Ectodermal cell (in vitro differentiated cells): ENCODE data around the gene ATXN1.

ENCODE experiments used
- H3K27ac ChIP-seq: 2 replicates; pipeline ENCODE4 v1.7.0; 2013; ENCODE audit warnings: mild to moderate bottlenecking, low read depth, low read length; ENCODE audit not compliant: insufficient read depth, poor library complexity, severe bottlenecking
- H3K27me3 ChIP-seq: 2 replicates; pipeline ENCODE4 v1.7.0; 2013; ENCODE audit warnings: mild to moderate bottlenecking, low read length; ENCODE audit not compliant: insufficient read depth, control insufficient read depth, poor library complexity, severe bottlenecking
- H3K36me3 ChIP-seq: one replicate; pipeline ENCODE4 v1.7.0; 2013; ENCODE audit warnings: low read length; ENCODE audit not compliant: control insufficient read depth, insufficient read depth
- H3K4me1 ChIP-seq: one replicate; pipeline ENCODE4 v1.7.0; 2013; ENCODE audit warnings: low read length; ENCODE audit not compliant: control insufficient read depth, insufficient read depth
- H3K4me3 ChIP-seq: 2 replicates; pipeline ENCODE4 v1.7.0; 2013; ENCODE audit warnings: low read depth, low read length, control low read depth; ENCODE audit not compliant: insufficient read depth
- H3K9me3 ChIP-seq: 2 replicates; pipeline ENCODE4 v1.7.0; 2013; ENCODE audit warnings: mild to moderate bottlenecking, low read length, moderate library complexity; ENCODE audit not compliant: control insufficient read depth
- WGBS, 2 experiments: methylation state at CpG; one replicate each; pipeline ENCODE4 v1.1.7; 2013; ENCODE audit warnings: missing lambda C conversion rate in 2 of 2; 5-methylcytosine and 5-hydroxymethylcytosine counted together

Gene ATXN1

GRCh38 chr6:16334671-16335070, 426.6 kb downstream of the ATXN1 start:
- Histone ChIP-seq H3K27me3 (no peaks in the 10 kb centered on the region), H3K27ac (no peak overlapping the region), H3K9me3 (no peaks in the 10 kb centered on the region), H3K36me3 (no peaks in the 10 kb centered on the region), H3K4me1 (peaks cover 6% of the 10 kb centered on the region), H3K4me3 (no peak overlapping the region)
- 91 to 93% methylated on average over 3 of the region's 3 CpGs for WGBS, 2 experiments

- no peak overlapping the region for H3K27ac ChIP-seq
- H3K4me3 ChIP-seq = no peak overlapping the region
- no peaks in the 10 kb centered on the region for H3K36me3 ChIP-seq
- H3K9me3 ChIP-seq = no peaks in the 10 kb centered on the region
- no peaks in the 10 kb centered on the region for H3K27me3 ChIP-seq
- H3K4me1 ChIP-seq = peaks cover 6% of the 10 kb centered on the region
- WGBS, 2 experiments = 92 to 95% methylated on average over 3 of the region's 3 CpGs
Observed at GRCh38 chr6:16333580-16333979, 427.7 kb downstream of the ATXN1 start.

DNA sequence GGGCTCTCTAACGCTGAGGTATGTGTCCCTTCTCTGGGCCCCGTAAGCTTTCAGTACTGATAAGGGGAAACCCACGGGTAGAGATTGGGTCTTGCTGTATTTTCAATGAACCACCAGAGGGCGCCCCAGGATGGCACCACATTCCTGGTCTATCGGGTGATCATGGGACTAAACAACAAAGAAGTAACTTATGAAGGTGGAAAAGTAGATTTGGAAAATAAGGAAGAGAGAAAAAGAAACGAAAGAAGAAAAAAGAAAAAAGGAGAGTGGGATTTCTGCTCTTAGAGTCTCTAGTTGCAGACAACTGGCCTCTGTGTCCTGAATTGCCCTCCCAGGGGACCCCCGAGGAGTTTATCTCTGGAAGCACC, 429.1 kb downstream of the ATXN1 start:
- Histone ChIP-seq H3K36me3 (no peaks in the 10 kb centered on the region), H3K27me3 (no peaks in the 10 kb centered on the region), H3K4me3 (no peak overlapping the region), H3K4me1 (peaks cover 6% of the 10 kb centered on the region), H3K9me3 (no peaks in the 10 kb centered on the region), H3K27ac (no peak overlapping the region)
- 12 to 16% methylated on average over 7 of the region's 7 CpGs for WGBS, 2 experiments

DNA sequence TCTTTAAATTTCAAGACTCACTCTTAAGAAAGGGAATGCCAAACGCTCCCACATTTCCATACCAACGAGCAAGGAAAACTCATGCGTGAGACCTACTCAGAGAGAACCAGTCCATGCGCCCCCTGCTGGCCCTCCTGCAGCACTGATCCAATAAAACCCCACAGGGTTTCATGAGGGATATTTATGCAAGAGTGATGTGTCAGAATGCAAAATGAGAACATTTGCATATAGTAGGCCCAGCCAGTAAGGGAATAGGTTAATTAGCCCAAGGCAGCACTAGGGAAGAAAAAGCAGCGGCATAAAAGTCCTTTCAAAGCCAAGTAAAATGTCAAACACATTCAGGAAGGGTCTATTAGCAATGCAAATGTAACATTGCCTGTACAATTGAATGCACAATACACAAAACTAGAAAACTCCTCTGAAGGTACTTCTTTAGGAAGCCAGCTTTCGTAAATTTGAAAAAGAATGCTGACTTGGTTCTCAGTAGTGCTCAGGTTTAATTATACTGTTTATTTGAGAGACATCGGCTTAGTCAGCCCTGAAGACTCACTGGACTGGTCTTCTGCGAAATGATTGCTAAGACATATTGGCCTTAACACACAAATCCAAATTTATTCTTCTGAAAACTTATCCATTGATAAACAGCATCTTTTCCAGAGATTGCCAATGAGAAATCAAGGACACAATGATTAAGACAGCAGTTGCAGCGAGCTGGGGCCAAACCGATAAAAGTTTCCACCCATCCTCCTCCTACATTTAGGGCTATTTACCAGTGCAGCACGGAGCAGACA, 429.7 kb downstream of the ATXN1 start:
- no peaks in the 10 kb centered on the region for H3K27me3 ChIP-seq
- H3K27ac ChIP-seq = no peak overlapping the region
- WGBS, 2 experiments = 17% methylated on average over 11 of the region's 11 CpGs
- peaks cover 6% of the 10 kb centered on the region for H3K4me1 ChIP-seq
- H3K36me3 ChIP-seq = no peaks in the 10 kb centered on the region
- no peaks in the 10 kb centered on the region for H3K9me3 ChIP-seq
- no peak overlapping the region for H3K4me3 ChIP-seq

DNA sequence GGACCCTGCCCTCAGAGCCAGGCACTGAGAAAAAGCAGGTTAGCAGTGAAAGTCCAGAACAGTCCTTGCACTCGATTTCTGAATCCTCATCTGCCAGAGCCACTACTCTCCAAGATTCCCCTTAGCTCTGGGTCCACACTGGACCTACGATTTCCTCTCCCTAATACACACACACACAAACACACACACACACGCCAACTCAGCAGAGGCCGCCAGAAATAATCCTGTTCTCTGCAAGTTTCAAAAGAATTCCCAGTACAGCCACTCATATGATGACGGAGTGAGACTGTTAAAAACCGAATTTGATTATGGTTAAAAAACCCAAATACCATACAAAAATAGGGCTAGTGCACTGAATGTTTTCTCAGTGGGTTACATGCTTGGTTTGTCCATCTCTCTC, 432.0 kb downstream of the ATXN1 start:
- Histone ChIP-seq H3K36me3 (no peaks in the 10 kb centered on the region), H3K27ac (no peak overlapping the region), H3K4me1 (peaks cover 6% of the 10 kb centered on the region), H3K4me3 (no peak overlapping the region), H3K27me3 (no peaks in the 10 kb centered on the region), H3K9me3 (no peaks in the 10 kb centered on the region)
- WGBS, 2 experiments = 81 to 84% methylated on average over 6 of the region's 6 CpGs

GRCh38 chr6:16327777-16328325, 433.4 kb downstream of the ATXN1 start:
- WGBS, 2 experiments = 95% methylated on average over 34 of the region's 34 CpGs
- Histone ChIP-seq H3K4me1 (peaks cover 6% of the 10 kb centered on the region), H3K27ac (no peak overlapping the region), H3K4me3 (no peak overlapping the region), H3K9me3 (no peaks in the 10 kb centered on the region), H3K27me3 (no peaks in the 10 kb centered on the region), H3K36me3 (no peaks in the 10 kb centered on the region)

DNA sequence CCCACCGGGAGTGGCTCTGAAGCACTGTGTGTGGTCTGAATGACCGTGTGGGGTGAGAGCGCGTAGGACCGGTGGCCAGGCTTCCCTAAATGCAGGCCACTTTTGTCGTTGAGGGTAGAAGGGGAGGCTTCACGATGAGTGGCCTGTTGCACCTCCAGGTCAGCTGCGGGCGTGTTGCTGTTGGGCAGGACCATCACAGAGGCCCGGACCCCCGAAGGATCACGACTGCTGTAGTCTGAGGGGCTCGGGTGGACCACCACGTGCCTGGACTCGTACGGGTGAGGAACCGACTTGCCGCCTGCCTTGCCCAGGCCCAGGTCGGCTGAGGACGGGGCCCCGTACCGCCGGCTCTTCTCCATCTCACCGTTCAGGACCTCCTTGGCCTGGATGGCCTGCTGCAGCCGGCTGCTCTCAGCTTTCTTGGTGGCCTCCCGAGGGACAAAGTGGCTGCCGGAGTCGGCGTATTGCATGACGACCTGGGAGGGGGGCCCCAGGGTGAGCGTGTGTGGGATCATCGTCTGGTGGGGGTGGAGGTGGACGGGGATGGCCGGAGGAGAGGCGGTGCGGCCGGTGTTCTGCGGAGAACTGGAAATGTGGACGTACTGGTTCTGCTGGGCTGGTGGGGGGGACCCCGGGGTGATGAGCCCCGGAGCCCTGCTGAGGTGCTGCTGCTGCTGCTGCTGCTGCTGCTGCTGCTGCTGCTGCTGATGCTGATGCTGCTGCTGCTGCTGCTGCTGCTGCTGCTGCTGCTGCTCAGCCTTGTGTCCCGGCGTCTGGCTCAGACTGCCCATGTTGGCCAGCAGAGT, 434.1 kb downstream of the ATXN1 start:
- Histone ChIP-seq H3K9me3 (no peaks in the 10 kb centered on the region), H3K27ac (no peak overlapping the region), H3K4me3 (no peak overlapping the region), H3K4me1 (no peaks in the 10 kb centered on the region), H3K27me3 (no peaks in the 10 kb centered on the region), H3K36me3 (no peaks in the 10 kb centered on the region)
- WGBS, 2 experiments = 95% methylated on average over 43 of the region's 43 CpGs

- 96 to 97% methylated on average over 22 of the region's 22 CpGs for WGBS, 2 experiments
- Histone ChIP-seq H3K4me1 (no peaks in the 10 kb centered on the region), H3K9me3 (no peaks in the 10 kb centered on the region), H3K27me3 (no peaks in the 10 kb centered on the region), H3K27ac (no peak overlapping the region), H3K4me3 (no peak overlapping the region), H3K36me3 (no peaks in the 10 kb centered on the region)
Observed at GRCh38 chr6:16326531-16326930, 434.7 kb downstream of the ATXN1 start.

GRCh38 chr6:16324606-16325225, 436.5 kb downstream of the ATXN1 start:
- no peaks in the 10 kb centered on the region for H3K36me3 ChIP-seq
- no peak overlapping the region for H3K4me3 ChIP-seq
- H3K9me3 ChIP-seq = no peaks in the 10 kb centered on the region
- no peak overlapping the region for H3K27ac ChIP-seq
- H3K27me3 ChIP-seq = no peaks in the 10 kb centered on the region
- H3K4me1 ChIP-seq = peaks cover 10% of the 10 kb centered on the region
- WGBS, 2 experiments = 70% methylated on average over 7 of the region's 7 CpGs

- H3K27ac ChIP-seq = no peak overlapping the region
- H3K27me3 ChIP-seq = no peaks in the 10 kb centered on the region
- WGBS, 2 experiments = 94% methylated on average over 2 of the region's 2 CpGs
- peaks cover 10% of the 10 kb centered on the region for H3K4me1 ChIP-seq
- no peaks in the 10 kb centered on the region for H3K36me3 ChIP-seq
- no peak overlapping the region for H3K4me3 ChIP-seq
- H3K9me3 ChIP-seq = no peaks in the 10 kb centered on the region
Observed at GRCh38 chr6:16324184-16324583, 437.1 kb downstream of the ATXN1 start.
